ENCODE results near the gene FAM53B. TPM values are rescaled to one million over a fixed set of nuclear protein-coding genes. Genes with fewer than 3 reads are reported as not detected.

FAM53B gene
- total RNA-seq, 1 donor from 2014 or later, result 53.4 TPM

DNA sequence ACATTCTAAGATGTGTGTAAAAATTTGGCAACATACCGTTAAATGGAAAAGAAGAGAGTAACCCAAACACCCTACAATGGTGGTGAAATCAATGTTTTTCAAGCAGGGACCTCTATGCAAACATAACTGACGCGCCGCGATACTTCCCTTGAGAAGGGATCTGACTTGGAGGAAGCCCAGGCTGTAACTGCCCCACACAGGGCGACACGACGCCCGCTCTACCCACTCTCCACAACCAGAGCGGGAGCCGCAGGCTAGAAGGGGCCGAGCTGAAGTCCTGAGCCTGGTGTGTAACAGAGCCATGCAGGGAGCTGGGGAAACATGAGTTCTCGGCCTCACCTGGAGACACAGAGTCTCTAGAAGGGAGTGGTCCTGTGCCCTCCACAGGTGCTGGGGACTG, 120.2 kb downstream of the FAM53B start:
- peaks cover 7% of the 10 kb centered on the region for H3K36me3 ChIP-seq
- H3K4me3 ChIP-seq, result no peak overlapping the region
- H3K27ac ChIP-seq (replicated peaks), result peak overlapping the region; percentile 66
- TF ChIP-seq, protein P1, sequence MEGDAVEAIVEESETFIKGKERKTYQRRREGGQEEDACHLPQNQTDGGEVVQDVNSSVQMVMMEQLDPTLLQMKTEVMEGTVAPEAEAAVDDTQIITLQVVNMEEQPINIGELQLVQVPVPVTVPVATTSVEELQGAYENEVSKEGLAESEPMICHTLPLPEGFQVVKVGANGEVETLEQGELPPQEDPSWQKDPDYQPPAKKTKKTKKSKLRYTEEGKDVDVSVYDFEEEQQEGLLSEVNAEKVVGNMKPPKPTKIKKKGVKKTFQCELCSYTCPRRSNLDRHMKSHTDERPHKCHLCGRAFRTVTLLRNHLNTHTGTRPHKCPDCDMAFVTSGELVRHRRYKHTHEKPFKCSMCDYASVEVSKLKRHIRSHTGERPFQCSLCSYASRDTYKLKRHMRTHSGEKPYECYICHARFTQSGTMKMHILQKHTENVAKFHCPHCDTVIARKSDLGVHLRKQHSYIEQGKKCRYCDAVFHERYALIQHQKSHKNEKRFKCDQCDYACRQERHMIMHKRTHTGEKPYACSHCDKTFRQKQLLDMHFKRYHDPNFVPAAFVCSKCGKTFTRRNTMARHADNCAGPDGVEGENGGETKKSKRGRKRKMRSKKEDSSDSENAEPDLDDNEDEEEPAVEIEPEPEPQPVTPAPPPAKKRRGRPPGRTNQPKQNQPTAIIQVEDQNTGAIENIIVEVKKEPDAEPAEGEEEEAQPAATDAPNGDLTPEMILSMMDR (IDR thresholded peaks at IDR 0.05; ENCODE audit: borderline replicate concordance), result no peak
- H3K27me3 ChIP-seq (ENCODE audit: low read depth), result no peaks in the 10 kb centered on the region
- no peaks in the 10 kb centered on the region for H3K9me3 ChIP-seq (replicated peaks)
- intact Hi-C loops (cut with micrococcal nuclease), result no loop called here
- peaks cover 98% of the 10 kb centered on the region for H3K4me1 ChIP-seq
- DNase-seq, result no peak

DNA sequence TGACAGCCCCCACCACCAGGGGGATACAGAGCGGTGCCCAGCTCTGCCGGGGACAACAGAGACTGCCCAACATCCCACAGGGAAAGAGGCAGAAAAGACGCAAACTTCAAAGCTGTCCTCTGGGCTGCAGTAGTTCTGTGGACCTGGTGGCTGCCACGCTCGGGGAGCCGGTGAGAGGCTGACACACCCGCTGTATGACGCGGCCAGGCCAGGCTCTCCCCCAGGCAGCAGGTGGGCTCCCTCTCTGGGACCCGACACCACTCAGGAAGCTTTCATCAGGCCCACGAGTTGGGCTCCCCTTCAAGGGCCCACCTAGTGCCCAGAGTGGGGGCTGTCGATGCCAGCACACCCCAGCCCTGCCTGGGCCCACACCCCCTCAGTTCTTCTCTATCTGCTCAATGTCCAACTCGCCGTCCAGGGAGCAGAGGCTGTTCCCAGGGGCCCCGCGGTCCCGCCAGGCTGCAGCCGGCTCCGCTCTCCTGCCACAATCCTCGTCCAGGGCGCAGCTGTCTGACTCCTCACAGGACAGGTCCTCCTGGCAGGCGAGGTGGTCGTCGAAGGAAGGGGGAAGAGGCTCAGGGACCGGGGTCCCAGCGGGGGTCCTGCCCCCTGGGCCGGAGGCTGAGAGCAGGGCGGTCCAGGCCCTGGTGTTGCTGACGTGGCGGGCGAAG, 121.2 kb downstream of the FAM53B start:
- DNase-seq, result no peak
- no peaks in the 10 kb centered on the region for H3K9me3 ChIP-seq (replicated peaks)
- H3K27me3 ChIP-seq (ENCODE audit: low read depth), result no peaks in the 10 kb centered on the region
- H3K4me3 ChIP-seq, result no peak overlapping the region
- H3K27ac ChIP-seq (replicated peaks), result peak overlapping the region; percentile 79
- TF ChIP-seq, protein P1 (IDR thresholded peaks at IDR 0.05; ENCODE audit: borderline replicate concordance), result no peak
- H3K36me3 ChIP-seq, result peaks cover 10% of the 10 kb centered on the region
- peaks cover 98% of the 10 kb centered on the region for H3K4me1 ChIP-seq
- intact Hi-C loops (cut with micrococcal nuclease), result no loop called here

- TF ChIP-seq, protein P1 (IDR thresholded peaks at IDR 0.05; ENCODE audit: borderline replicate concordance), result no peak
- Histone ChIP-seq H3K36me3 (peaks cover 13% of the 10 kb centered on the region), H3K9me3 (replicated peaks) (no peaks in the 10 kb centered on the region), H3K27me3 (ENCODE audit: low read depth) (no peaks in the 10 kb centered on the region), H3K4me1 (peaks cover 98% of the 10 kb centered on the region), H3K4me3 (peak overlapping the region; percentile 26), H3K27ac (replicated peaks) (peak overlapping the region; percentile 79)
- no peak for DNase-seq
- intact Hi-C loops (cut with micrococcal nuclease), result no loop called here
Measured at GRCh38 chr10:124622158-124622557, 122.0 kb downstream of the FAM53B start.

DNA sequence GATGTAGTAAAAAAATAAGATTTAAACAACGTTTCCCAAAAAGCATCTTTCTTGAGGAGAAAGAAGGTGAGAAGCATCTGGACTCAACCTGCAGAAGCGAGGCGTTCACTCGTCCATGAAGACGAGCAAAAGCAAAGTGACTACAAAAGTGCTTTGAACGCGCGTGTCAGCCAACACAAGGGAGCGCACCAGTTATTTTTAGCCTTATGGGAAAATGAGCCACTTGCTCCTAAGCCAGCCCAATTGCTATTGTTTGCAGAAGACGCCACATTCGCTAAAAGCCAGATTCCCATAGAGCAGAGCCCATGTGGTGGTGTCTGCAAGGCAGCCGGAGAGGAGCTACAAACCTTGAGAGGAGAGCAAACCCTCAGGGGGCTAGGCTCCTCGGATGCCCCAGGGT, 122.5 kb downstream of the FAM53B start:
- no peak for DNase-seq
- intact Hi-C loops (cut with micrococcal nuclease), result no loop called here
- Histone ChIP-seq H3K36me3 (peaks cover 17% of the 10 kb centered on the region), H3K27me3 (ENCODE audit: low read depth) (no peaks in the 10 kb centered on the region), H3K27ac (replicated peaks) (peak overlapping the region; percentile 79), H3K4me1 (peaks cover 95% of the 10 kb centered on the region), H3K4me3 (peak overlapping the region; percentile 26), H3K9me3 (replicated peaks) (no peaks in the 10 kb centered on the region)
- TF ChIP-seq, protein P1 (IDR thresholded peaks at IDR 0.05; ENCODE audit: borderline replicate concordance), result peak; percentile 17

GRCh38 chr10:124619802-124620490, 124.2 kb downstream of the FAM53B start:
- no peak overlapping the region for H3K27ac ChIP-seq (replicated peaks)
- no peaks in the 10 kb centered on the region for H3K9me3 ChIP-seq (replicated peaks)
- no peaks in the 10 kb centered on the region for H3K27me3 ChIP-seq (ENCODE audit: low read depth)
- intact Hi-C loops (cut with micrococcal nuclease), result no loop called here
- DNase-seq, result no peak
- TF ChIP-seq, protein P1 (IDR thresholded peaks at IDR 0.05; ENCODE audit: borderline replicate concordance), result no peak
- peaks cover 78% of the 10 kb centered on the region for H3K4me1 ChIP-seq
- peaks cover 17% of the 10 kb centered on the region for H3K36me3 ChIP-seq
- no peak overlapping the region for H3K4me3 ChIP-seq
